ENCODE data around the gene MYBPH.

MYBPH gene

GRCh38 chr1:203199816-203200571 lies 24.4 kb upstream of the MYBPH start:
- DNase-seq (ENCODE audit: low read depth) = no peak

DNA sequence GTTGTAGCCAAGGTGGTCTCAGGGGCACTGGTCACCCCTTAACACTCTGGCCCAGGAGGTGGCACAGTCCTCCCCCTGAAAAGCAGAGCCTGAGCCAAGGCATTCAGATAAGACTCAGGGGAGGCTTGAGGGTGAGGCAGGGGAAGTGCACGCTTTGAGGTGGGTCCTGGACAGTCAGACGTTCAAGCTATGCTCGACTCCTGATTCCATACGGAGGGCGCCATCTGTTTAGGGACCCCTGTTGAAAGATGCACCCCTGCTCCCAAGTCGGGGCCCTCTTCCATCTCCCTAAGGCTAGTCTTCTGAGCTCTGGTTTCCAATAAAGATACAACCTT lies 23.8 kb upstream of the MYBPH start:
- DNase-seq (ENCODE audit: low read depth) = no peak

DNA sequence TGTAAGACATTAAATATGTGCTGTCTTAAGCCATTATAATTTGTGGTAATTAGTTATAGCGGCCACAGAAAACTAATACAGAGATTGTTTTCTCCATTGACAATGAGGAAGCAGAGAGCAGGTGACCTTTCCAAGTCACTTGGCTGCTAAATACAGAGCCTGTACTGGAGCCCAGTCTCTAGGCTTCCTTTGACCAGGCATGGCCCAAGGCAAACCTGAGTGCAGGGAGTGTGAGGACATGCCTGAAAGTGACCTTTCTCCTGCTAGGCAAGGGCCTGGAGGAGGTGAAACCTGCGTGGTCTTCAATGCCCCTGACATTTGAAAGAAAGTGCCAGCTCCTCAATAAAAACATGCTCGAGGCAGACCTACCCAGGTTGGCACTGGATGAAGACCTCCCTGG lies 23.4 kb upstream of the MYBPH start:
- DNase-seq (ENCODE audit: low read depth) = no peak

DNA sequence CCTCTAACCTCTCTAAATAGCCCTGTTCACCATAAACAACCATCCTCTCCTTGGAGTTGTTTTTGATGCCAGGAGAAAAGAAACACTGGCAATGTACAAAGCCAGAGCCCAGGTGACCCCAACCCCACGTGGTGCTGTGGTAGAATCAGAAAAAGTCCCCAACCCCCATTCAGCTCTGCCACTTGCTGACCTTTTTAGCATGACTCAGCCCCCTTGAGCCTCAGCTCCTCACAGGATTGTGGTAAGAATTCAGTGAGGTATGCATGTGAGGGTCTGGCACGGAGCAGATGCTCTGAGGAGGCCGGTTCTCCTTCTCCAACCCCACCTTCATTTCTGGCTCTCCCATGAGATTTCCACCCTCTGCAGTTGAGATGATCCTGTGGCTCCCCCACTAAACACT lies 22.0 kb upstream of the MYBPH start:
- no peak for DNase-seq (ENCODE audit: low read depth)

DNA sequence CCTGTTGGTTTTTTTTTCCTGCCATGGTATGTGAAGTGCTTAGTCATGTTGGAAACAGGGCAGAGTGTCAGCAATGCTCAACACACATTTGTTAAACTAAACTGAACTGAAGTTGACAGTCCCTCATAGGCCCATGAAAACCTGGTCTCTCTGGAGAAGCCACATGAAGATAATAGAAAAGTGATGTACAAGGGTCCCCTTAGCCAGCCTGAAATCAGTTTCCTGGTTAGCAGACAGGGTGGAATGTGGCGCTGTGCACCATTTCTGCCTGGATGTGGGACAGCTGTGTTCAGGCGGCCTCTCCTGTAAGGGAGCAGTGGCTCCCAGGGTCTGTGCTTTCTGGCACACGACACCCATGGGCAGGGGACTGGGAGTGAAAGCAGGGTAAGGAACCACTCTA lies 20.7 kb upstream of the MYBPH start:
- DNase-seq (ENCODE audit: low read depth) = no peak

- DNase-seq (ENCODE audit: low read depth) = no peak
Measured at GRCh38 chr1:203190949-203191348, 15.3 kb upstream of the MYBPH start.

DNA sequence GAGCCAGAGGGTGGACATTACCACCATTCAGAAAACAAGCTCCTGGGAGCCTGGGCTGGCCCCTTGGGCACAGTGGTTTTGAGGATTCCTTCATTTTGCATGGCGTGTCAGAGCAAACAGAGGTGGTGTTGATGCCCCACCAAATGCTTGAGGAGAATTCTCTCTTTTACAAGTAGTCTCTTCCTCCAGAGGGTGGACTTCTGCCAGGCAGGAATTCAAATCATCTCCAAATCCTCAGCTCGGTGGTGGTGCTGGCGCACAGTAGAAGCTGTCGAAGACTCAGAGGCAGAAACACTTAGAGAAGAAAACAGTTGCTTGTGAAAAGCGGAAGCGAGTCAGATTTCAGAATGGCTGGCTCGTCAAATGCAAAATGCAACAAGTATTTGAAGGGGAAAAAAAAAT lies 14.3 kb upstream of the MYBPH start:
- no peak for DNase-seq (ENCODE audit: low read depth)

DNA sequence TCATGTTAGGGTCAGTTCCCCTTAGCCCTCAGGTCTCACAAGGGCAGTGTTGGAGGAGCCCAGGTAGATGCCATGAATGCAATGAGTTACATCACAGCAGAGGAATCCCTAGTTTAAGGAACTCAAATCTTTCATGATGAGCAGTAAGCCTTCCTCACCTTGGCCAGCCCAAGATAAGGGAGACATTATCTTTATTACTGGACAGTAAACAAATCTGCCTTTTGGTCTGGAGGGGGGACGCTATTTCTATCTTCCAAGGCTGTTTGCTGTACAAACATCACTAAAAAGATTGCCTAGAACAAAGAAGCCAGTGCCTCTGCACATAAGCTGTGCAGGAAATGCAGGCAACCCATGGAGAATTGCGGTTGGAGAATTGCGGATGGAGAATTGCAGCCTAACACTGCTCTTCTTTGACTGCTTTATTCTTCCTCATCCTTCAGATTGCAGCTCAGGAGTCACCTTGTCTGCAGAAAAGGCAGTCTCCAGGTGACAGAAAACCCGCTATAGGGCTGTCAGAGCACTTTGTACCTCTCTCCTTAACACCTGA lies 13.1 kb upstream of the MYBPH start:
- no peak for DNase-seq (ENCODE audit: low read depth)

GRCh38 chr1:203187689-203188264 lies 12.2 kb upstream of the MYBPH start:
- DNase-seq (ENCODE audit: low read depth) = no peak

DNA sequence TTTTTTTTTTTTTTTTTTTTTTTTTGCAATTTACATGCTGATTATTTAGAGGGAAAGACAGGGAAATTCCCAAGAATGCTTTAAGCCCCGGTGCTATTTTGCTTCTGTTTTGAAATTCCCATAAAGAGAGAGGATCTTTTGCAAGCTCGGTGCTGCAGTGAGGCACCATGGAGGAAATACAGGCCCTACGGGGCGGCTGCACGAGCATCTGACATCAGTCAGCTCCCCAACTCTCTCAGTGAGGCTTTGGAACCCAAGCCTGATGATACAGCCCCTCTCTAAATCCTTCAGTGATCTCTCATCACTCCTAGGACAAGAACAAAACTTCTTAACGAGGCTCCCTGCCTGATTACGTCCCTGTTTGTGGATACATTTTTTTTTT lies 11.7 kb upstream of the MYBPH start:
- no peak for DNase-seq (ENCODE audit: low read depth)

GRCh38 chr1:203186446-203187303 lies 11.0 kb upstream of the MYBPH start, which contains the start of gene CHI3L1:
Gene CHI3L1 (minus strand): TSS chr1:203186704. CDS start chr1:203186623, 81 bp downstream.
- no peak for DNase-seq (ENCODE audit: low read depth)

DNA sequence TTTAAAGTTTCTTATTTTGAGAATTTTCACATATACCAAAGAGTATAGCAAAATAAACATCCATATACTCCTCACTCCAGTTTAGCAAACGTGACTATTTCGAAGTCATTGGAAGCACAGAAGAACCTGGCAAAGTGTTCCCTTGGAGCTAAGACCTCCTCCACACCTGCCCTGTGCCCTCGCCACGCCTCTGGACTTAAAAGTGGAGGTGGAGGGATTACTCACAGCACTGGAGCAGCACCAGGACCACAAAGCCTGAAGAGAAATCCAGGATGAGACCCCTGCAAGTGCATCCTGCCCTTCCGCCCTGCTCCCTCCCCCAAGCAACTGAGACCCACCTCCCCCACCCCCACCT lies 10.4 kb upstream of the MYBPH start:
- no peak for DNase-seq (ENCODE audit: low read depth)

- no peak for DNase-seq (ENCODE audit: low read depth)
Measured at GRCh38 chr1:203185585-203185984, 10.0 kb upstream of the MYBPH start.

DNA sequence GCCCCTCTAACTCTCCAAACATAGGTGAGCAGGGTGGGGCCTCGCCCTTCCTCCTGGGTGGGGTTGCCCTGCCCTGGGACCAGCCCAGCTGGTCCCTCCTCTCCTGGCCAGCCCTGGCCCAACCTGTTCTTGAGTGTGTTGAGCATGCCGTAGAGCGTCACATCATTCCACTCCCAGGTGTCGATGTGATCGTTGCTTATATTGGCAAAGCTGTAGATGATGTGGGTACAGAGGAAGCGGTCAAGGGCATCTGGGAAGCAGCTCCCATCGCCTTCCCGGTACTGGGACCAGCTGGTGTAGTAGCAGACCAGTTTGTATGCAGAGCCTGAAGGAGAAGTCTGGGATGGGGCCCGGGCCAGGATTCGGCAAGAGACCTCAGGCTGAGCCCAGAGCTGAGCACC lies 9.4 kb upstream of the MYBPH start:
- no peak for DNase-seq (ENCODE audit: low read depth)

DNA sequence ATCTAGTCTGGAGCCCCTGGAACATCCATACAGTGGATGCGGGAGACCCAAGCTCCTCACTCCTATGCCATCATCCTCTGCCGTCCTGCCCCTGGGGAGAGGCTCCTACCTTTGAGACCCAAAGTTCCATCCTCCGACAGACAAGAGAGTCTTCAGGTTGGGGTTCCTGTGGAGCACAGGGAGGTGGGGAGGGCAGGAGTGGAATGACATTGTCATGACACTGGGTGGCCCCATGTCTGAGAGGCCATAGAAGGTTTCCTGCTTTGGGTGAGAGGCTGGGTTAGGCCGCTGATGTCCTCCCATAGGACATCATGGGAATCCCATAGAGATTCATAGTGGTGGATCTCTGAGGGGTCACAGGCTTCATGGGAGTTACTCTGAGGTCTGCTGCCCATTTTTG lies 8.8 kb upstream of the MYBPH start:
- DNase-seq (ENCODE audit: low read depth) = no peak

DNA sequence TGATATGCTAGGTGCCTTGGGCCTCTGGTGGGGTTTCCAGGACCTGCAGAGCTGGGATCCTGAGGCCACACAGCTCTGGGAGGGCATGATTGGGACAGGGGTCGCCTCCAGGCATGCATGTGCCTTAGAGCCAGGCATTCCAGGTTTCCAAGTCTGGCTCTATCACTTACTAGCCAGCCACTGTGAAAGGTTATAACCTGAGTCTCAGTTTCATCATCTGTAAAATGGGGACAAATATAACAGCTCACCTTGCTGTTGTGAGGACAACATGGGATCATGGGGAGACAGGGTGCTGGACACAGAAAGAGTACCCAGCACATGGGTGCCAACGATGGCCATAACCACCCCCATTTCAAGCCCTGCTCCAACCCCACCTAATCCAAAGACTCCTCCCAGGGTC lies 8.2 kb upstream of the MYBPH start:
- no peak for DNase-seq (ENCODE audit: low read depth)

GRCh38 chr1:203182387-203182953 lies 6.8 kb upstream of the MYBPH start:
- no peak for DNase-seq (ENCODE audit: low read depth)

DNA sequence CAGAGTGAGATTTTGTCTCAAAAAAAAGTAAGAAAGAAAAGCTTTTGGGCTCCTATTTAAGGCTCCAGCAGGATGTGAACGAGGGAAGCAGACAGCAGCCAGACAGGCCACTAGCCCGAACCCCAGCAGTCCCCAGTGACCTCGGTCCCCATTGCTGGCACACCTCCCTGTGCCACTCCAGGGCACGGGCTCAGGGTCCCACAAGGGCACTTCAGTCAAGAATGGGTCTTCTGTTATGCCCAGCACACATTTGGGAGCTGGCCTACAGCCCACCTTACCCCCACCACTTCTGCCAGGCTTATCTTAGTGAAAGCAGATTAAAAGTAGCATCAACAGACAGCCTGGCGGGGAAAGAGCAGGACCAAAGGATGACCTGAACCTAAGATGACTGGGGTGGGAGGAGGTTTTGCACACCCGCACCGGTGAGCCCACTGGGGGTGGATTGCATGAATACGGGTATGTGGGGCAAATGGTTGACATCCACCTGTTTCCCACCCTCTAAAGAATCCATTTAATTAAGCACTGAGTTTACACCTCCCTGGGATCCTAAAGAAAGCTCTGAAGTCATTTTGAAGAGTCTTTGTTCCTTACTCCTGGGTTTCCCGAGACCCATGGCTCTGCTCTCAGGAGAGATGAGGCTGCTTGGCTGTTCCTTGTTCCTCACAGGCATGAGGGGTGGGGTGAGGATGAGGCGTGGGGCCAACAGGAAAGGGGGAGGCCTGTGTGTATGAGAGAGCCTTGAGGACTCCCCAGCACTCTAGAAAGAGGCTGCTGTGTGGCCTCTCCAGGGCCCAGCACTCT lies 6.2 kb upstream of the MYBPH start:
- DNase-seq (ENCODE audit: low read depth) = no peak

- DNase-seq (ENCODE audit: low read depth) = no peak
Measured at GRCh38 chr1:203180611-203181330, 5.1 kb upstream of the MYBPH start.

GRCh38 chr1:203179667-203180005 lies 4.0 kb upstream of the MYBPH start:
- no peak for DNase-seq (ENCODE audit: low read depth)

Measured in activated T-cell treated with anti-CD3 and anti-CD28 coated beads for 24 hours (primary cell).